HepG2 (cell line): ENCODE data around the gene SUPV3L1. TPM values are rescaled to one million over a fixed set of nuclear protein-coding genes. Genes with fewer than 3 reads are reported as not detected.

ENCODE experiments used
- CHD4 ChIP-seq: fragments of 200-600 bp; sonication (generic); IDR thresholded peaks from 2 replicates; pipeline ENCODE4 v1.7.0; 2017; ENCODE audit warnings: mild to moderate bottlenecking, low read length, borderline replicate concordance
- JUND ChIP-seq: sonication (generic); formaldehyde crosslinking; IDR thresholded peaks from 2 replicates; pipeline ENCODE4 v1.8.0; 2022; ENCODE audit warnings: mild to moderate bottlenecking, missing genetic modification reagents
- KDM5B ChIP-seq: sonication (generic); formaldehyde crosslinking; IDR thresholded peaks from 2 replicates; pipeline ENCODE4 v1.4.0; 2020; ENCODE audit warnings: missing genetic modification reagents, mild to moderate bottlenecking, borderline replicate concordance
- LCORL ChIP-seq, 2 experiments: fragments of 450-650 bp in 1 of 2; sonication (generic) in 1 of 2; formaldehyde crosslinking in 1 of 2; IDR thresholded peaks; 2 replicates each; pipeline versions ENCODE4 v1.5.0 to v1.6.1; 2017 to 2020; ENCODE audit warnings: antibody characterized with exemption in 1 of 2, missing genetic modification reagents in 1 of 2
- POGZ ChIP-seq: sonication (generic); formaldehyde crosslinking; IDR thresholded peaks from 2 replicates; pipeline ENCODE4 v1.4.0; 2020; ENCODE audit warnings: mild to moderate bottlenecking, missing genetic modification reagents
- TAF1 ChIP-seq: sonication (generic); formaldehyde crosslinking; IDR thresholded peaks from 2 replicates; pipeline ENCODE4 v1.4.0; 2020; ENCODE audit warnings: missing genetic modification reagents
- ZFP36 ChIP-seq: fragments of 150-350 bp; IDR thresholded peaks from 2 replicates; pipeline ENCODE4 v1.6.1; 2018; ENCODE audit warnings: borderline replicate concordance, low read length, low read depth; ENCODE audit not compliant: partially characterized antibody
- ZNF646 ChIP-seq: sonication (generic); formaldehyde crosslinking; IDR thresholded peaks from 2 replicates; pipeline ENCODE4 v1.9.0; 2021; ENCODE audit warnings: mild to moderate bottlenecking, missing genetic modification reagents
- ZZZ3 ChIP-seq: sonication (generic); formaldehyde crosslinking; IDR thresholded peaks from 2 replicates; pipeline ENCODE4 v1.4.0; 2020; ENCODE audit warnings: missing genetic modification reagents, mild to moderate bottlenecking, borderline replicate concordance
- polyA plus RNA-seq, 8 experiments: library from polyadenylated mRNA; depleted of rRNA in 3 of 8; stranded (reverse) in 7 of 8; unstranded in 1 of 8; fragments of >200 nt; fragmentation: Illumina TruSeq in 4 of 8; extraction: Trizol in 4 of 8; gene quantifications; 2 replicates each; pipeline versions ENCODE4 v1.2.1 to v1.2.3, GENCODE V29; 2011 to 2016; ENCODE audit warnings: low read depth in 4 of 8, missing spikeins in 1 of 8, mixed read lengths in 1 of 8; ENCODE audit not compliant: insufficient read depth in 1 of 8
- total RNA-seq, 5 experiments: library from RNA; depleted of rRNA; stranded (reverse); fragments of >200 nt; fragmentation: Illumina TruSeq; extraction: Trizol; gene quantifications; 2 replicates each; pipeline ENCODE4 v1.2.3, GENCODE V29; 2016; ENCODE audit warnings: low read depth in 1 of 5
- TF ChIP-seq, protein P1 (sequence below): sonication (generic); formaldehyde crosslinking; IDR thresholded peaks from 2 replicates; pipeline ENCODE4 v1.4.0; 2020; ENCODE audit warnings: missing genetic modification reagents, borderline replicate concordance
- TF ChIP-seq, protein P2 (sequence below): sonication (generic); formaldehyde crosslinking; IDR thresholded peaks from 2 replicates; pipeline ENCODE4 v1.4.0; 2020; ENCODE audit warnings: missing genetic modification reagents
- TF ChIP-seq, protein P3 (sequence below): sonication (generic); formaldehyde crosslinking; IDR thresholded peaks from 2 replicates; pipeline ENCODE4 v1.4.0; 2020; ENCODE audit warnings: missing genetic modification reagents
- TF ChIP-seq, protein P4 (sequence below): sonication (generic); formaldehyde crosslinking; IDR thresholded peaks from 2 replicates; pipeline ENCODE4 v1.5.0; 2020; ENCODE audit warnings: missing genetic modification reagents

The SUPV3L1 gene
- total and polyA plus RNA-seq, 2 of the 13 experiments (the other 11 are each of a cell fraction or from before 2014, with no cell fraction given): 28.8 to 45.7 TPM

- TF ChIP-seq, protein P1, sequence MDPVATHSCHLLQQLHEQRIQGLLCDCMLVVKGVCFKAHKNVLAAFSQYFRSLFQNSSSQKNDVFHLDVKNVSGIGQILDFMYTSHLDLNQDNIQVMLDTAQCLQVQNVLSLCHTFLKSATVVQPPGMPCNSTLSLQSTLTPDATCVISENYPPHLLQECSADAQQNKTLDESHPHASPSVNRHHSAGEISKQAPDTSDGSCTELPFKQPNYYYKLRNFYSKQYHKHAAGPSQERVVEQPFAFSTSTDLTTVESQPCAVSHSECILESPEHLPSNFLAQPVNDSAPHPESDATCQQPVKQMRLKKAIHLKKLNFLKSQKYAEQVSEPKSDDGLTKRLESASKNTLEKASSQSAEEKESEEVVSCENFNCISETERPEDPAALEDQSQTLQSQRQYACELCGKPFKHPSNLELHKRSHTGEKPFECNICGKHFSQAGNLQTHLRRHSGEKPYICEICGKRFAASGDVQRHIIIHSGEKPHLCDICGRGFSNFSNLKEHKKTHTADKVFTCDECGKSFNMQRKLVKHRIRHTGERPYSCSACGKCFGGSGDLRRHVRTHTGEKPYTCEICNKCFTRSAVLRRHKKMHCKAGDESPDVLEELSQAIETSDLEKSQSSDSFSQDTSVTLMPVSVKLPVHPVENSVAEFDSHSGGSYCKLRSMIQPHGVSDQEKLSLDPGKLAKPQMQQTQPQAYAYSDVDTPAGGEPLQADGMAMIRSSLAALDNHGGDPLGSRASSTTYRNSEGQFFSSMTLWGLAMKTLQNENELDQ (CRISPR knock-in tag): no peak
- TF ChIP-seq POGZ (CRISPR knock-in tag): peak; percentile 39; the same call in 1 of the 2 replicates
- no peak for TF ChIP-seq ZFP36
- TF ChIP-seq CHD4: no peak
- peak; percentile 77 for TF ChIP-seq TAF1 (CRISPR knock-in tag)
- TF ChIP-seq KDM5B (CRISPR knock-in tag): no peak
- TF ChIP-seq, protein P2, sequence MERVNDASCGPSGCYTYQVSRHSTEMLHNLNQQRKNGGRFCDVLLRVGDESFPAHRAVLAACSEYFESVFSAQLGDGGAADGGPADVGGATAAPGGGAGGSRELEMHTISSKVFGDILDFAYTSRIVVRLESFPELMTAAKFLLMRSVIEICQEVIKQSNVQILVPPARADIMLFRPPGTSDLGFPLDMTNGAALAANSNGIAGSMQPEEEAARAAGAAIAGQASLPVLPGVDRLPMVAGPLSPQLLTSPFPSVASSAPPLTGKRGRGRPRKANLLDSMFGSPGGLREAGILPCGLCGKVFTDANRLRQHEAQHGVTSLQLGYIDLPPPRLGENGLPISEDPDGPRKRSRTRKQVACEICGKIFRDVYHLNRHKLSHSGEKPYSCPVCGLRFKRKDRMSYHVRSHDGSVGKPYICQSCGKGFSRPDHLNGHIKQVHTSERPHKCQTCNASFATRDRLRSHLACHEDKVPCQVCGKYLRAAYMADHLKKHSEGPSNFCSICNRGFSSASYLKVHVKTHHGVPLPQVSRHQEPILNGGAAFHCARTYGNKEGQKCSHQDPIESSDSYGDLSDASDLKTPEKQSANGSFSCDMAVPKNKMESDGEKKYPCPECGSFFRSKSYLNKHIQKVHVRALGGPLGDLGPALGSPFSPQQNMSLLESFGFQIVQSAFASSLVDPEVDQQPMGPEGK (CRISPR knock-in tag): peak; percentile 10; the same call in 1 of the 2 replicates
- no peak for TF ChIP-seq ZNF646
- no peak for TF ChIP-seq JUND (CRISPR knock-in tag)
- TF ChIP-seq, protein P3, sequence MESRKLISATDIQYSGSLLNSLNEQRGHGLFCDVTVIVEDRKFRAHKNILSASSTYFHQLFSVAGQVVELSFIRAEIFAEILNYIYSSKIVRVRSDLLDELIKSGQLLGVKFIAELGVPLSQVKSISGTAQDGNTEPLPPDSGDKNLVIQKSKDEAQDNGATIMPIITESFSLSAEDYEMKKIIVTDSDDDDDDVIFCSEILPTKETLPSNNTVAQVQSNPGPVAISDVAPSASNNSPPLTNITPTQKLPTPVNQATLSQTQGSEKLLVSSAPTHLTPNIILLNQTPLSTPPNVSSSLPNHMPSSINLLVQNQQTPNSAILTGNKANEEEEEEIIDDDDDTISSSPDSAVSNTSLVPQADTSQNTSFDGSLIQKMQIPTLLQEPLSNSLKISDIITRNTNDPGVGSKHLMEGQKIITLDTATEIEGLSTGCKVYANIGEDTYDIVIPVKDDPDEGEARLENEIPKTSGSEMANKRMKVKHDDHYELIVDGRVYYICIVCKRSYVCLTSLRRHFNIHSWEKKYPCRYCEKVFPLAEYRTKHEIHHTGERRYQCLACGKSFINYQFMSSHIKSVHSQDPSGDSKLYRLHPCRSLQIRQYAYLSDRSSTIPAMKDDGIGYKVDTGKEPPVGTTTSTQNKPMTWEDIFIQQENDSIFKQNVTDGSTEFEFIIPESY (CRISPR knock-in tag): peak; percentile 23
- peak; percentile 47; the same call in 1 of the 2 replicates for TF ChIP-seq LCORL (IDR thresholded peaks at IDR 0.05)
- no peak for TF ChIP-seq LCORL (CRISPR knock-in tag; IDR thresholded peaks at IDR 0.05)
- TF ChIP-seq ZZZ3 (CRISPR knock-in tag): peak; percentile 61
- TF ChIP-seq, protein P4, sequence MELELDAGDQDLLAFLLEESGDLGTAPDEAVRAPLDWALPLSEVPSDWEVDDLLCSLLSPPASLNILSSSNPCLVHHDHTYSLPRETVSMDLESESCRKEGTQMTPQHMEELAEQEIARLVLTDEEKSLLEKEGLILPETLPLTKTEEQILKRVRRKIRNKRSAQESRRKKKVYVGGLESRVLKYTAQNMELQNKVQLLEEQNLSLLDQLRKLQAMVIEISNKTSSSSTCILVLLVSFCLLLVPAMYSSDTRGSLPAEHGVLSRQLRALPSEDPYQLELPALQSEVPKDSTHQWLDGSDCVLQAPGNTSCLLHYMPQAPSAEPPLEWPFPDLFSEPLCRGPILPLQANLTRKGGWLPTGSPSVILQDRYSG (CRISPR knock-in tag): no peak
Observed at GRCh38 chr10:69179743-69180524, at the start of gene SUPV3L1 (continued).
